Measurements from ENCODE around the gene PRPF8.
A peak's percentile ranks its signal among the peaks of the same experiment; 100 is the strongest.
"Not testable (repeated sequence)": the region's sequence is repeated elsewhere in the genome, so short reads cannot be mapped to it uniquely, and the experiment has no call there.

Gene PRPF8

DNA sequence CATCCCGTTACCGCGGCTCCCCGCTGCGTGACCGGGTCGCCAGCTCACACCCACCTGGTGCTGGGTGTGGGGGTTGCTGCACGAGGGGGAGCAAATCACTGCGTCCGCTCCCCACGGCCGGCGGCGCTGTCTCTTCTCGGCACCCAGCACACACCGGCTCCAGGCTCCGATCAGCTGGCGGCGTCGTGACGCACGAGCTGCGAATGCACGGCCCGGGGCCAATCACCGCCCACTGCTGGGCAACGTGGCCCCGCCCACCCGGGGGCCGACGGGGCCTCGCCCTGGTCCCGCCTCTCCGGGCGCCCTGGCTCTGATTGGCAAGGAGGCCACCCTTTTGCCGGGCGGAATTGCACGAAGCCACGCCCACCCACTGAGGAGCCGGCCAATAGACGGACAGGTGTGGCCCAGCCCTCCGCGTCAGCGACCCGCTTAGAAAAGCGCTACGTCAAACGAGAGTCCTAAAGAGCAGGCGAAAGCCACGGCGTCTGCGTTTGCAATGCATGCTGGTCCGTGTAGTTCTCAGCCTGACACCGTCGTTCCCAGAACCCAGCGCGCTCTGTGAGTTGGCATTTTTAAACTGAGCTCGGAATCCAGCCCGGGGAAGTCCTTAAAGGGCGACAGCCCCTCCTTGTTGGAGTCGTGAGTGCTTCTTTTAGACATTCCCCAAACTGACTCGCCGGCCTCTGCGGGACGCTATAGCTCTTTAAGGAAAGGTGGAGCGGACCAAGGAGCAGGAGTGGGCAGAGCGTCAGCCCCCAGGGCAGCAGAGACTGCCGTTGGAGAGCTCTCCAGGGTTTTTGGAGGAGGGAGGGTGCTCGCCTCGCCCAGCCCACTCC, 31.6 kb upstream of the PRPF8 start:
- DNase-seq = peak; percentile 98

DNA sequence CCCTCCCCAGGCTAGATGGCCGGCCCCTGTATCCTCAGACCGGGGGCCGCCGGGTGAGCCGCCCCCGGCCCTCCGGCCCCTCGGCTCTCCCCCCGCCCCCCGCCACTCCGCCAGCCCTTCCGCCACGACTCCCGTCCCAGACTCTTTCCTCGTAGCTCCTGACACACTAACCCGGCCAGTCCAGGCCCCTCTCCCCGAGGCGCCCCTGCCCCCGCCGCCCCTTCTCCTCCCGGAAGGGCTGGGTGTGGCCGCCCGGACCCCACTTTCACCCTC, 31.1 kb upstream of the PRPF8 start:
- no peak for DNase-seq

- no peak for DNase-seq
Observed at GRCh38 chr17:1714980-1715802, 30.5 kb upstream of the PRPF8 start.

GRCh38 chr17:1714427-1714979, 29.8 kb upstream of the PRPF8 start:
- DNase-seq = no peak

DNA sequence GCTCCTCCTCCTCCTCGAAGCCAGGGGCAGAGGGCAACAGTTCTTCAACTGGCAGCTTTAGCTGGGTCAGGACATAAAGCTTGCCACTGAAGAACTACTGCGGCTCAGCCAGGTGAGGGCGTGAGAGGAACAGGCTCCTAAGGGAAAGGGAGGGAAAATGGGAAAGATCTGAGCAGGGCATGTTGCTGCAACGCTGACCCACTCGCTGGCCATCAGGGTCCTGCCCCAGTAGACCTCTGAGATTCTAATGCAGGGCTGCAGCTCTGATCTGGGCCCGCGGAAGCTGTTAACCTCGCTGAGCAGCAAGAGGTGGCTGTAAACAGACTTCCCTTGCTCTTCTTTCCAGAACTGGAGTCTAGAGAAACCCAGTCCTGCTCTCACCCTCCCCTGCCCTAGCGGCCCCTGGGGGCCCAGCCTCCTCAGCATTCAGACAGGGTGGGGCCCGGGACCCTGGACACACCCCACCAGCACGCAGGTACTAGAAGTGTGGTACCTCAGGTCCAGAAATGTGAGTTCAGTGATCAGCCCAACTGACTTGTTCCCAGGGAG, 29.3 kb upstream of the PRPF8 start:
- no peak for DNase-seq

GRCh38 chr17:1713160-1713877, 28.7 kb upstream of the PRPF8 start:
- DNase-seq = no peak

GRCh38 chr17:1712271-1712670, 27.6 kb upstream of the PRPF8 start:
- no peak for DNase-seq

GRCh38 chr17:1711804-1712203, 27.1 kb upstream of the PRPF8 start:
- DNase-seq = no peak

GRCh38 chr17:1710807-1711553, 26.3 kb upstream of the PRPF8 start:
- no peak for DNase-seq

GRCh38 chr17:1709971-1710806, 25.5 kb upstream of the PRPF8 start, which contains the start of gene TLCD2:
TLCD2 (minus strand) TSS chr17:1710377; CDS start chr17:1710242, 135 bp downstream.
- no peak for DNase-seq

DNA sequence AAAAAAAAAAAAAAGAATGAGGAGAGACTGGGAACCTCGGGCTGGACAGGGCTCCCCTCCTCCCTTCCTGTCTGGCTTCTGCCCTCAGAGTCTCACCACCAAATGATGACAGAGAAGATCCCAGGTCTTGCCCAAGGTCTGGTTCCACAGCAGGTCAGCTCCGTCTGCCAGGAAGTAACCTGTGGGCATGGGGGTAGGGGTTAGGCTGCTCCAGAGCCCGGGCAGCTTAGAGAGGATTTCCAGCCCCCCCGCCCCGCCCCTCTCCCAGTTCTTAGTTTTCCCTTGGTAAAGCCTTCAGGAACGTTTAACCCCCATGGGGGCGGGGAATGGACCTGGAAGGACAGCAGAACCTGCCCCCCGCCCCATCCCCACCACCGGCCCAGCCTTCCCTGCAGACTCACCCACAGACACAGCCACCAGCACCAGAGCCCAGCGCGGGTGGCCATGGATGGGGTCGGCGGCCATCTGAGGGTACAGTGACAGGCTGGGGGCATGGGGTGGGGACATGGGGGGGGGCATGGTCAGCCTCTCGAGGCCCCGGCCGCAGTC, 24.8 kb upstream of the PRPF8 start:
- DNase-seq = no peak

DNA sequence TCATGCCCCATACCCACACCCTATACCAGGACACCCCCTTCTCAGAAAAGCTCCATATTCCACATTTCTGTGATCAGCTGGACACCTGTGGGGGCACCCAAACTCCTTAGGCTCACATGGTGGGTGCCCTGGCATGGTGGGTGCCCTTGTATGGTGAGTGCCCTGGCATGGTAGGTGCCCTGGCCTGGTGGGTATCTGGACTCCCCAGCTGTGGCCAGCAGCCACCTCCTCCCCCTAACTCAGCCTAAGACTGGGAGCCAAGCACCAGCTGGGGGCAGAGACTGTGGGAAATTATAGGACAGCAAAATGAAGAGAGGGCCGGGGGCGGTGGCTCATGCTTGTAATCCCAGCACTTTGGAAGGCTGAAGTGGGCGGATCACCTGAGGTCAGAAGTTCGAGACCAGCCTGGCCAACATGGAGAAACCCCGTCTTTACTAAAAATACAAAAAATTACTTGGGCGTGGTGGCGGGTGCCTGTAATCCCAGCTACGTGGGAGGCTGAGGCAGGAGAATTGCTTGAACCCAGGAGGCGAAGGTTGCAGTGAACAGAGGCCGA, 24.2 kb upstream of the PRPF8 start:
- not testable (repeated sequence) for DNase-seq

DNA sequence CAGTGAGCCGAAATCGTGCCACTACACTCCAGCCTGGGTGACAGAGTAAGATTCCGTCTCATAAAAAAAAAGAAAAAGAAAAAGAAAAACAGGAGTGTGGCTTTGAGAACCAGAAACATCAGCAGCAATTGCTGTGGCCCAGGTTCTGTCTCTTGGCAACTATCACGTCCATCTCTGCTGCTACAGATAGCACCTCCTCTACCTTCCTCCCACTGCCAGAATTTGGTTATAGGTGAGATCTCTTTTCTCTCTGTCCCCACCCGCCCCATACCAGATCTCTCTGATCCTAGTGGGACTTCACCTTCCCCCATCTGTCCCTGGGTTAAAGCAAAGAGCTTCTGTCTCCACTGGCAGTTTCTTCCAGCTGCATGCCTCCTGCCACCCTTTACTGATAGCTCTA, 22.4 kb upstream of the PRPF8 start:
- DNase-seq = no peak

DNA sequence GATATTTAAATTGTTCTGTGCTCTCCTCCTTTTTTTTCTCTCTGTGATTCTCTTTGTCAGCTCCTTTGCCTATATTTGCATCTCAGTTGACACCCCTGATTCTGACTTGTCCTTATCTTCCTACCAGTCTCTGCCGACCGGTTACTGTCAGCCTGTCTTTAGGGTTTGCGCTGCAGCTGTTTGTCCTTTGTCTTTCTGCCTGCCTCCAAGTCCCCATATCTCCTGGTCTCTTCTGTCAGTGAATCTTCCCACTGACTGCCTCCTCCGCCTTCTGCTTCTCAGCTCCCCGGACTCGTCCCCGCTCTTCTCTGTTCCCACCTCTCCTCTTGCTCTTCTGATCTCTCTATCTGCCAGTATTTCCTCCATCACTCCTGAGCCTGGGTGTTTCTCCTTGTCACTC, 20.3 kb upstream of the PRPF8 start:
- no peak for DNase-seq

GRCh38 chr17:1703063-1703462, 18.4 kb upstream of the PRPF8 start:
- no peak for DNase-seq

DNA sequence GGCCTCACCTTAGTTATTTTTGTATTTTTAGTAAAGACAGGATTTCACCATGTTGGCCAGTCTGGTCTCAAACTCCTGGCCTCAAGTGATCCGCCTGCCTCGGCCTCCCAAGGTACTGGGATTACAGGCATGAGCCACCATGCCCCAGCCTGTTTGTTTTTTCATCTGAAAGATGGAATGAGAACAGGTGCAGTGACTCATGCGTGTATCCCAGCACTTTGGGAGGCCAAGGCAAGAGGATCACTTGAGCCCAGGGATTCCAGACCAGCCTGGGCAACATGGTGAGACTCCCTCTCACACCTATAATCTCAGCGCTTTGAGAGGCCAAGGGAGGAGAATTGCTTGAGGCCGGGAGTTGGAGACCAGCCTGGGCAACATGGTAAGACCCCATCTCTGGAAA, 15.2 kb upstream of the PRPF8 start:
- not testable (repeated sequence) for DNase-seq

- no peak for DNase-seq
Observed at GRCh38 chr17:1697681-1698080, 13.0 kb upstream of the PRPF8 start.

GRCh38 chr17:1695365-1695764, 10.7 kb upstream of the PRPF8 start:
- no peak for DNase-seq

- no peak for DNase-seq
Observed at GRCh38 chr17:1693339-1693738, 8.7 kb upstream of the PRPF8 start.

DNA sequence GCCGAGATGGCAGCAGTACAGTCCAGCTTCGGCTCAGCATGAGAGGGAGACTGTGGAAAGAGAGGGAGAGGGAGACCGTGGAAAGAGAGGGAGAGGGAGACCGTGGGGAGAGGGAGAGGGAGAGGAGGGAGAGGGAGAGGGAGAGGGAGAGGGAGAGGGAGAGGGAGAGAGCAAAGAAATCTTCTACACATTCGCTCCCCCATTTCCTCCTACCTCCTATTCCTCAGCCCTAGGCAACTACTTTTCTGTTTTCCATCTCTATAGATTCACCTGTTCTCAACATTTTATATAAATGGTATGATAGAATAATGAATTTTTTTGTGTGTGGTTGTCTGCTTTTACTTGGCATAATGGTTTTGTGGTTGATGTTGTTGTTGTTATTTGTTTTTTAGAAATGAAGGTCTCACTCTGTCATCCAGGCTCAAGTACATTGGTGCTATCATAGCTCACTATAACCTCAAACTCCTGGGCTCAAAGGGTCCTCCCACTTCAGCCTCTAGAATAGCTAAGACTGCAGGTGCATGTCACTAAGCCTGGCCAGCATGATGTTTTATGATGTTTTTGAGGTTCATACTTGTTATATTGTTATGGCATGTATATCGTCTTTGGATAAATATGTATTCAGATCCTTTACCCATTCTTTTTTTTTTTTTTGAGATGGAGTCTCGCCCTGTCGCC, 6.0 kb upstream of the PRPF8 start:
- DNase-seq = no peak

All from NCI-H1092 (cell line).